Measurements from ENCODE around the gene RAB27B.
"Not testable (repeated sequence)": the region's sequence is repeated elsewhere in the genome, so short reads cannot be mapped to it uniquely, and the experiment has no call there.

Gene RAB27B

GRCh38 chr18:54820785-54821275, 7.4 kb upstream of the RAB27B start:
- not testable (repeated sequence) for DNase-seq

GRCh38 chr18:54822872-54823845, 5.1 kb upstream of the RAB27B start:
- DNase-seq, result no peak

GRCh38 chr18:54824761-54825160, 3.5 kb upstream of the RAB27B start:
- no peak for DNase-seq

- no peak for DNase-seq
Measured at GRCh38 chr18:54825601-54826344, 2.5 kb upstream of the RAB27B start.

- no peak for DNase-seq
Measured at GRCh38 chr18:54828986-54829385, 709 bp downstream of the RAB27B start.

GRCh38 chr18:54829856-54830255, 1.6 kb downstream of the RAB27B start:
- no peak for DNase-seq

- no peak for DNase-seq
Measured at GRCh38 chr18:54830260-54830659, 2.0 kb downstream of the RAB27B start.

- no peak for DNase-seq
Measured at GRCh38 chr18:54830866-54831265, 2.6 kb downstream of the RAB27B start.

GRCh38 chr18:54835944-54836343, 7.7 kb downstream of the RAB27B start:
- no peak for DNase-seq

GRCh38 chr18:54843314-54843713, 15.0 kb downstream of the RAB27B start:
- no peak for DNase-seq

GRCh38 chr18:54845787-54846186, 17.5 kb downstream of the RAB27B start:
- DNase-seq, result no peak

- DNase-seq, result no peak
Measured at GRCh38 chr18:54848121-54848520, 19.8 kb downstream of the RAB27B start.

GRCh38 chr18:54849683-54850082, 21.4 kb downstream of the RAB27B start:
- DNase-seq, result no peak

GRCh38 chr18:54850598-54850997, 22.3 kb downstream of the RAB27B start:
- no peak for DNase-seq

GRCh38 chr18:54852780-54853675, 24.8 kb downstream of the RAB27B start:
- DNase-seq, result no peak

GRCh38 chr18:54855050-54855449, 26.8 kb downstream of the RAB27B start:
- not testable (repeated sequence) for DNase-seq

GRCh38 chr18:54856105-54856646, 27.9 kb downstream of the RAB27B start:
- no peak for DNase-seq

GRCh38 chr18:54857499-54857898, 29.2 kb downstream of the RAB27B start:
- DNase-seq, result no peak

- no peak for DNase-seq
Measured at GRCh38 chr18:54859667-54860421, 31.6 kb downstream of the RAB27B start.

- DNase-seq, result no peak
Measured at GRCh38 chr18:54860941-54861340, 32.7 kb downstream of the RAB27B start.

GRCh38 chr18:54867131-54867530, 38.9 kb downstream of the RAB27B start:
- DNase-seq, result no peak

- DNase-seq, result no peak
Measured at GRCh38 chr18:54871231-54871630, 43.0 kb downstream of the RAB27B start.

Data from activated CD8-positive, alpha-beta memory T cell treated with anti-CD3 and anti-CD28 coated beads for 24 hours (primary cell).